ENCODE measurements around the gene NOC2L.

The NOC2L gene

GRCh38 chr1:932776-933602 lies 26.1 kb downstream of the NOC2L start:
- no peak overlapping the region for H3K9ac ChIP-seq (ENCODE audit: low read length)
- H3K36me3 ChIP-seq (replicated peaks; ENCODE audit: insufficient read depth, low read length): no peaks in the 10 kb centered on the region
- H3K79me2 ChIP-seq (ENCODE audit: low read length): no peaks in the 10 kb centered on the region
- H3K27me3 ChIP-seq (replicated peaks; ENCODE audit: insufficient read depth, low read length): peaks cover 86% of the 10 kb centered on the region
- no peaks in the 10 kb centered on the region for H3K4me1 ChIP-seq (ENCODE audit: low read length)
- H3K4me2 ChIP-seq (ENCODE audit: low read depth, low read length): no peak overlapping the region
- DNase-seq: no peak
- no peaks in the 10 kb centered on the region for H3K9me3 ChIP-seq (replicated peaks; ENCODE audit: insufficient read depth, low read length)
- H4K20me1 ChIP-seq (ENCODE audit: insufficient read depth, low read length): no peaks in the 10 kb centered on the region
- H3K4me3 ChIP-seq (ENCODE audit: low read length): no peak overlapping the region
- H3K27ac ChIP-seq (ENCODE audit: low read length): no peak overlapping the region
- TF ChIP-seq EZH2phosphoT487 (IDR thresholded peaks at IDR 0.05; ENCODE audit: low read length): no peak
- TF ChIP-seq EZH2 (optimal IDR thresholded peaks at IDR 0.05; ENCODE audit: low read depth, low read length): no peak
- TF ChIP-seq CTCF (IDR thresholded peaks at IDR 0.05; ENCODE audit: low read length): no peak
- H2AFZ ChIP-seq (ENCODE audit: low read length): no peak overlapping the region
- no peaks in the 10 kb centered on the region for H3K9me2 ChIP-seq (replicated peaks; ENCODE audit: insufficient read depth, low read length)
- H3F3A ChIP-seq (ENCODE audit: insufficient read depth, low read length): no peaks in the 10 kb centered on the region

GRCh38 chr1:932173-932510 lies 26.9 kb downstream of the NOC2L start:
- Histone ChIP-seq H3F3A (ENCODE audit: insufficient read depth, low read length) (no peaks in the 10 kb centered on the region), H2AFZ (ENCODE audit: low read length) (no peak overlapping the region), H3K4me2 (ENCODE audit: low read depth, low read length) (no peak overlapping the region), H4K20me1 (ENCODE audit: insufficient read depth, low read length) (no peaks in the 10 kb centered on the region), H3K9me3 (replicated peaks; ENCODE audit: insufficient read depth, low read length) (no peaks in the 10 kb centered on the region), H3K4me3 (ENCODE audit: low read length) (no peak overlapping the region), H3K36me3 (replicated peaks; ENCODE audit: insufficient read depth, low read length) (no peaks in the 10 kb centered on the region), H3K27ac (ENCODE audit: low read length) (no peak overlapping the region), H3K9ac (ENCODE audit: low read length) (no peak overlapping the region), H3K4me1 (ENCODE audit: low read length) (no peaks in the 10 kb centered on the region), H3K9me2 (replicated peaks; ENCODE audit: insufficient read depth, low read length) (no peaks in the 10 kb centered on the region), H3K27me3 (replicated peaks; ENCODE audit: insufficient read depth, low read length) (peaks cover 87% of the 10 kb centered on the region), H3K79me2 (ENCODE audit: low read length) (no peaks in the 10 kb centered on the region)
- TF ChIP-seq EZH2 (optimal IDR thresholded peaks at IDR 0.05; ENCODE audit: low read depth, low read length) (no peak), EZH2phosphoT487 (IDR thresholded peaks at IDR 0.05; ENCODE audit: low read length) (no peak), CTCF (IDR thresholded peaks at IDR 0.05; ENCODE audit: low read length) (no peak)
- DNase-seq: no peak

GRCh38 chr1:931380-932172 lies 27.5 kb downstream of the NOC2L start:
- H3F3A ChIP-seq (ENCODE audit: insufficient read depth, low read length): no peaks in the 10 kb centered on the region
- H3K27me3 ChIP-seq (replicated peaks; ENCODE audit: insufficient read depth, low read length): peaks cover 87% of the 10 kb centered on the region
- TF ChIP-seq EZH2 (optimal IDR thresholded peaks at IDR 0.05; ENCODE audit: low read depth, low read length): no peak
- TF ChIP-seq CTCF (IDR thresholded peaks at IDR 0.05; ENCODE audit: low read length): no peak
- TF ChIP-seq EZH2phosphoT487 (IDR thresholded peaks at IDR 0.05; ENCODE audit: low read length): no peak
- H3K36me3 ChIP-seq (replicated peaks; ENCODE audit: insufficient read depth, low read length): no peaks in the 10 kb centered on the region
- no peak overlapping the region for H3K27ac ChIP-seq (ENCODE audit: low read length)
- H3K9ac ChIP-seq (ENCODE audit: low read length): no peak overlapping the region
- H3K9me3 ChIP-seq (replicated peaks; ENCODE audit: insufficient read depth, low read length): no peaks in the 10 kb centered on the region
- no peaks in the 10 kb centered on the region for H3K79me2 ChIP-seq (ENCODE audit: low read length)
- no peak overlapping the region for H3K4me3 ChIP-seq (ENCODE audit: low read length)
- H3K4me1 ChIP-seq (ENCODE audit: low read length): no peaks in the 10 kb centered on the region
- DNase-seq: no peak
- H2AFZ ChIP-seq (ENCODE audit: low read length): no peak overlapping the region
- H4K20me1 ChIP-seq (ENCODE audit: insufficient read depth, low read length): no peaks in the 10 kb centered on the region
- no peaks in the 10 kb centered on the region for H3K9me2 ChIP-seq (replicated peaks; ENCODE audit: insufficient read depth, low read length)
- no peak overlapping the region for H3K4me2 ChIP-seq (ENCODE audit: low read depth, low read length)
